ENCODE data around the gene CCL19.
"Not testable (repeated sequence)": the region's sequence is repeated elsewhere in the genome, so short reads cannot be mapped to it uniquely, and the experiment has no call there.

CCL19 gene

DNA sequence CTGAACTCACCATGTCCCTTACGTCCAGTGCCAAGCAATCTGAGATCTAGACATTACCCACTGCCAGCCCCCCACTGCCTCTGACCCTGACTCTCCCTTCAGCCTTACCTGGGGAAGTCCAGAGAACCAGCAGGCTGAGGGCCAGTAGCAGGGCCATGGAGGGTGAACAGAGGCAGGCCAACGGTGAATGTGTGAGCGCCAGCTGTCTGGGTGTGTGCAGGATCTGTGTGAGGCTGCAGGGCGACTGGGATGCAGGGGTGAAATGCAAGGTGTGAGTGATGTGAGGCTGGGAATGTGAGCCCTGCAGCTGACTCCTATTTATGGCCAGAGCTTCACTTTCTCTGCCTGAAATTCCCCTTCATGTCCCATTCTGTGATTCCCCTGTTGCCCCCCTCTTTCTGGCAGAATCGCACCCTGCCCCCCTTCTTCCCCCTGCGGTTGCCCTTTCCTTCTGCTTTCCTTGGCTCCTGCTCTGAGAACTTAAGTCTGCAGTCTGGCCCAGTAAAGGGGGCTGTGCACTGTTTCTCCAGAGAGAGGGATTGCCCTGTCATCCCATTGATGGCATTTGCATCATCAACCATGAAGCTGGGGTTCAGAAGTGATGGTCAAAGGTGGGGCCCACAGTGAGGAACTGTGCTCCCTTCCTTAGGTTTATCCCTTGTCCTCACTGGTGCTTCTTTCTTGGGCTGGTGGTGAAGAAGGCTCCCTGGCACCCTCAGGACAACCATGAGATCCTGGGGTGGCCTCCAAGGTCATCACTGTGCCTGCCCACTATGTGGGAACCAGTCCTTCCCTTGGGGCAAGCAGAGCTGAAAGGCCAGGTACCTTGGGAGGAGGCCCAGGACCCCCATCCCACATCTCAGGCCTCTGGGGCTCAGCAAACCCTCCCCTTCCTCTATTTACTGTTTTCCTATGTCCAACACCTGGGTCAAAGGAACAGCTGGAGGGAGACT is at the start of gene CCL19:
CCL19 (minus strand) TSS at position 294 of the 953 bp plus-strand sequence; CDS start at position 157, 137 bp downstream.
- DNase-seq = no peak

GRCh38 chr9:34740176-34740575 is 49.1 kb upstream of the CCL19 start:
- DNase-seq = not testable (repeated sequence)

DNA sequence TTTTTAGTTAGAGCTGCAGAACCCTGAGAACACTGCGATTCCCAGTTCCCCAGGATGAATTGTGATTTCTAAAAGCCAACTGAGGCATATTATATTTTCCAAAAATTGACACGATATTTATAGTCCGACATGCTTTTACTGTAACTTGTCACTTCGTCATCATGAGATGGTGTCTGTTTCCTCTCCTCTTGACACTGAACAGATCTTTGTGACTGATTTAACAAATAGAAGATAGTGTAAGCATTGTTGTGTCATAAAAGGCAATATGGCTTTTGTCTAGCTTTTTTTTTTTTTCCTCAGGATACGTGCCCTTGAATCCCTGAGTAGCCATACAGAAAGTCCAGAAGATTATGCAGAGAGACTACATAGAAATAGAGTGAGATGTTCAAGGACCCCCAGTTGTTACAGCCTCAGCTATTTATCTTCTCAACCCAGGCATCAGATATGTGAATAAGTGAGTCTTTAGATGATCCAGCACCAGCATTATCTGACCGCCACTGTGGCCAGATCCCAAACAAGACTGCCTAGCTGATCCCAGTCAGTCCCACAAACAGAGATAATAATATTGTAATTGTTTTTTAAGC is 46.7 kb upstream of the CCL19 start:
- DNase-seq = no peak

GRCh38 chr9:34734720-34735119 is 43.6 kb upstream of the CCL19 start:
- no peak for DNase-seq

GRCh38 chr9:34732886-34733285 is 41.8 kb upstream of the CCL19 start:
- no peak for DNase-seq

DNA sequence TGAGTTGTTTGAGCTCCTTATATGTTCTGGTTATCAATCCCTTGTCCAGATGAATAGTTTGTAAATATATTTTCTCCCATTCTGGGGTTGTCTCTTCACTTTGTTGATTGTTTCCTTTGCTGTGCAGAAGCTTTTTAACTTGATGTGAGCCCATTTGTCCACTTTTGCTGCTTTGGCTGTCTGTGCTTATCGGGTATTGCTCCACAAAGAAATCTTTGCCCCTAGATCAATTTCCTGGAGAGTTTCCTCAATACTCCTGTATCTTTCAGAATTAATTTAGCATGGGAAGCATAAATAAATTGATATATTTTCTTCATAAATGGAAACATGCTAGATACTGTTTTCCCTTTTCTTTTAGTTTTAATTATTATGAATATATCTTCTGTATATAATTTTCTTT is 41.4 kb upstream of the CCL19 start:
- no peak for DNase-seq

- no peak for DNase-seq
Observed at GRCh38 chr9:34723141-34723540, 32.1 kb upstream of the CCL19 start.

- not testable (repeated sequence) for DNase-seq
Observed at GRCh38 chr9:34719769-34720025, 28.6 kb upstream of the CCL19 start.

- DNase-seq = no peak
Observed at GRCh38 chr9:34719021-34719768, 28.1 kb upstream of the CCL19 start.

- no peak for DNase-seq
Observed at GRCh38 chr9:34717996-34718614, 27.0 kb upstream of the CCL19 start.

- no peak for DNase-seq
Observed at GRCh38 chr9:34716711-34717110, 25.6 kb upstream of the CCL19 start.

- DNase-seq = no peak
Observed at GRCh38 chr9:34715639-34716215, 24.7 kb upstream of the CCL19 start.

- DNase-seq = no peak
Observed at GRCh38 chr9:34714007-34714406, 22.9 kb upstream of the CCL19 start.

DNA sequence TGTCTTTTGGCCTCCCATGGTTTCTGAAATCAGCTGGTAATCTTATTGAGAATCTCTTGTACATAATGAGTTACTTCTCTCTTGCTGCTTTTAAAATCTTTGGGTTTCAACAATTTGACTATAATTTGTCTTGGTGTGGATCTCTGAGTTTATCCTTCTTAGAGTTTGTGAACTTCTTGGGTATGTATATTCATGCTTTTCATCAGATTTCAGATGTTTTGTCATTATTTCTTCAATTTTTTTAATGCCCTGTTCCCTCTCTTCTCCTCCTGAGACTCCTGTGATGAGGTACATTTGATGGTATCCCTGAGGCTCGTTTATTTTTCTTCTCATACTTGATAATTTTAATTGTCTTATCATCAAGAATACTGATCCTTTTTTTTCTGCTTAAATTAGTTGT is 21.1 kb upstream of the CCL19 start:
- DNase-seq = no peak

DNA sequence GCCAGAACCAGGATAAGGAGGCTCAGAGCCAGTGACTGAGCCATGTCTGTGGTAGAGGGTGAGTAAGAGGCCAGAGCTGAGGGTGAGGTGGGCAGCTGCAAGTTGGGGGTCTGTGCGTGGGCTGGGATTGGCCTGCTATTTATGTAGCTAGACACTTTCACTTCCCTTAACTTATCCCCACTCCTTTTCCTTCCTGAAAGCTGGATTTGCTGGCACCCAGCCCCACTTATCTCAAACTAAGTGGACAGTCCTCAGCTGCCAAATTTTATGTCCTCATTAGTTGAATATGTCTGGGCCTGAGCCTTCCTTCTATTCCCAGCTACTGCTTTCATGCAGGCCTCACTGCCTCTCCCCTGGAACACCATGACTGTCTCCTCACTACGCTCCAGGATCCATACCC is 18.9 kb upstream of the CCL19 start, which contains the start of gene CCL21:
CCL21 (minus strand) TSS at position 114 of the 400 bp plus-strand sequence; CDS start at position 44, 70 bp downstream.
- peak; percentile 2 for DNase-seq

DNA sequence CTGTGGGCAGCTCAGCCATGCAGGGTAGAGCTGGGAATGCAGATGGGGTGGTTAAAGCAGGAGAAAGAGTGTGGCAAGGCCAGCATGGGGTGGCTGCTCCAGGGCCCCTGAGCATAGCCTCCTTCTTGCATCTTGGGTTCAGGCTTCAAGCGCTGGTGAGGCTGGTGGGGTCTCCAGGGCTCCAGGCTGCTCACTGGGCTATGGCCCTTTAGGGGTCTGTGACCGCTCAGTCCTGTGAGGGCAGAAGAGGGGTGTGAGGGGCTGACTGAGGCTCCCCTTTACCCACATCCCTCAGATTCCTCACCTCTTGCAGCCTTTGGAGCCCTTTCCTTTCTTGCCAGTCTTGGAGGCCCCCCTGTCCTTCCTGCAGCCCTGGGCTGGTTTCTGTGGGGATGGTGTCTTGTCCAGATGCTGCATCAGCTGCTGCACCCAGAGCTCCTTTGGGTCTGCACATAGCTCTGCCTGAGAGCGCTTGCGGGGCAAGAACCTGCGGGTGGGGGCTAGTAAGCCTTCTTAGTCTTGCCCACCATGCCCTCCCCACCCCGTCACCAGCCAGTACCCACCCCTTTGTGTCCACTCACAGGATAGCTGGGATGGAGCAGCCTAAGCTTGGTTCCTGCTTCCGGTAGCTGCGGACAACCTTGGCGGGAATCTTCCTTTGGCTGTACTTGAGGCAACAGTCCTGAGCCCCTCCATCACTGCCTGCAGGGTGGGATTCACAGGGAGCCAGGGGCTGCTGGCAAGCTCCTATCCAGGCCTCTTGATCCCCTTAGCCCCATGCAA is 18.3 kb upstream of the CCL19 start:
- DNase-seq = no peak

DNA sequence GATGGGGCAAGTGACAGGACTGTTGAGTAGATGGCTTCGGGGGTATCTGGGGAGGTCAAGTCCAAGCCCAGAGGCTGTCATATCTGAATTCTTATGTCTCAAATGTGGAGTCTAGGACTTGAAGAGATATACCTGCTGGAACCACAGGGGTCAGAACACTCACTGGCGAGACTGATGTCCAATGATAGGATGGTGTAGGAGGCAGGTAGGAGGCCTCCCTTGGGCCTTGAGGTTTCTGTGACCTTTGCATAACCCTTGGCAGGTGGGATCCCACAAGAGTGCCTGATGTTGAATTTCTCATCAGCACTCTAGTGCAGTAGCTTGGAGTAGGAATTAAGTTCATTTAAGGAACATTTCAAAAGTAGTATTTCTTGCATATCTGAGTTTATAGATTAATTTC is 16.1 kb upstream of the CCL19 start:
- no peak for DNase-seq

GRCh38 chr9:34701769-34702736 is 11.0 kb upstream of the CCL19 start:
- peak; percentile 42 for DNase-seq

GRCh38 chr9:34701023-34701768 is 10.1 kb upstream of the CCL19 start:
- peak; percentile 2 for DNase-seq

- DNase-seq = no peak
Observed at GRCh38 chr9:34694811-34695210, 3.7 kb upstream of the CCL19 start.
